ENCODE data around the gene DKK3.
A peak's percentile ranks its signal among the peaks of the same experiment; 100 is the strongest.

Gene DKK3

GRCh38 chr11:11966354-11966741, 42.1 kb downstream of the DKK3 start:
- DNase-seq, result no peak

GRCh38 chr11:11965656-11966353, 42.6 kb downstream of the DKK3 start:
- no peak for DNase-seq

- no peak for DNase-seq
These were observed 43.2 kb downstream of the DKK3 start for GRCh38 chr11:11965192-11965591.

GRCh38 chr11:11964774-11965150, 43.7 kb downstream of the DKK3 start:
- DNase-seq, result no peak

GRCh38 chr11:11963842-11964773, 44.3 kb downstream of the DKK3 start:
- peak; percentile 57 for DNase-seq

GRCh38 chr11:11963067-11963466, 45.4 kb downstream of the DKK3 start:
- no peak for DNase-seq

GRCh38 chr11:11961399-11962028, 46.9 kb downstream of the DKK3 start:
- DNase-seq, result no peak

- no peak for DNase-seq
These were observed 47.7 kb downstream of the DKK3 start for GRCh38 chr11:11960687-11961086.

- DNase-seq, result no peak
These were observed 48.8 kb downstream of the DKK3 start for GRCh38 chr11:11959601-11960000.

- DNase-seq, result no peak
These were observed 49.8 kb downstream of the DKK3 start for GRCh38 chr11:11958403-11959231.

- no peak for DNase-seq
These were observed 52.4 kb downstream of the DKK3 start for GRCh38 chr11:11956006-11956405.

GRCh38 chr11:11952036-11952435, 56.4 kb downstream of the DKK3 start:
- DNase-seq, result no peak

GRCh38 chr11:11949482-11949881, 58.9 kb downstream of the DKK3 start:
- no peak for DNase-seq

GRCh38 chr11:11948242-11948947, 60.0 kb downstream of the DKK3 start:
- DNase-seq, result no peak

- no peak for DNase-seq
These were observed 60.6 kb downstream of the DKK3 start for GRCh38 chr11:11947825-11948224.

- no peak for DNase-seq
These were observed 61.5 kb downstream of the DKK3 start for GRCh38 chr11:11946878-11947277.

- no peak for DNase-seq
These were observed 62.2 kb downstream of the DKK3 start for GRCh38 chr11:11946180-11946579.

GRCh38 chr11:11944444-11944843, 64.0 kb downstream of the DKK3 start:
- no peak for DNase-seq

GRCh38 chr11:11942668-11943067, 65.8 kb downstream of the DKK3 start:
- no peak for DNase-seq

GRCh38 chr11:11940551-11940950, 67.9 kb downstream of the DKK3 start:
- DNase-seq, result no peak

GRCh38 chr11:11937957-11938356, 70.5 kb downstream of the DKK3 start:
- DNase-seq, result no peak

GRCh38 chr11:11937433-11937832, 71.0 kb downstream of the DKK3 start:
- no peak for DNase-seq
